Measurements from ENCODE around the gene ITK.
"Not testable (repeated sequence)": the region's sequence is repeated elsewhere in the genome, so short reads cannot be mapped to it uniquely, and the experiment has no call there.

Gene ITK

GRCh38 chr5:157205708-157206107, 25.1 kb downstream of the ITK start:
- no peak for TF ChIP-seq CTCF (IDR thresholded peaks at IDR 0.05; ENCODE audit: low read depth, low read length, missing control alignments)
- no peak overlapping the region for H3K4me3 ChIP-seq (ENCODE audit: low read depth, low read length)
- no peak for DNase-seq
- H3K36me3 ChIP-seq (replicated peaks) = no peaks in the 10 kb centered on the region
- in situ Hi-C loops (cut with HindIII; ENCODE audit: low pct_ligation_motif_present, low sequenced_read_pairs) = no loop called here
- no peaks in the 10 kb centered on the region for H3K27me3 ChIP-seq (replicated peaks)
- no peak overlapping the region for H3K27ac ChIP-seq

- H3K27ac ChIP-seq; DNase-seq; H3K36me3 ChIP-seq (replicated peaks); in situ Hi-C loops (cut with HindIII; ENCODE audit: low pct_ligation_motif_present, low sequenced_read_pairs); H3K27me3 ChIP-seq (replicated peaks); H3K4me3 ChIP-seq (ENCODE audit: low read depth, low read length): not testable (repeated sequence)
Measured at GRCh38 chr5:157210652-157211051, 30.0 kb downstream of the ITK start.

GRCh38 chr5:157212307-157212706, 31.7 kb downstream of the ITK start:
- in situ Hi-C loops (cut with HindIII; ENCODE audit: low pct_ligation_motif_present, low sequenced_read_pairs) = no loop called here

GRCh38 chr5:157213527-157214243, 33.0 kb downstream of the ITK start:
- in situ Hi-C loops (cut with HindIII; ENCODE audit: low pct_ligation_motif_present, low sequenced_read_pairs) = no loop called here
- Histone ChIP-seq H3K27ac (no peak overlapping the region), H3K36me3 (replicated peaks) (no peaks in the 10 kb centered on the region), H3K4me3 (ENCODE audit: low read depth, low read length) (no peak overlapping the region), H3K27me3 (replicated peaks) (no peaks in the 10 kb centered on the region)
- no peak for DNase-seq
- no peak for TF ChIP-seq CTCF (IDR thresholded peaks at IDR 0.05; ENCODE audit: low read depth, low read length, missing control alignments)

More at GRCh38 chr5:157212307-157212706, 31.7 kb downstream of the ITK start:
- Histone ChIP-seq H3K27me3 (replicated peaks) (no peaks in the 10 kb centered on the region), H3K27ac (no peak overlapping the region), H3K36me3 (replicated peaks) (no peaks in the 10 kb centered on the region), H3K4me3 (ENCODE audit: low read depth, low read length) (no peak overlapping the region)
- no peak for TF ChIP-seq CTCF (IDR thresholded peaks at IDR 0.05; ENCODE audit: low read depth, low read length, missing control alignments)
- no peak for DNase-seq

GRCh38 chr5:157214415-157214814, 33.8 kb downstream of the ITK start:
- no peak for TF ChIP-seq CTCF (IDR thresholded peaks at IDR 0.05; ENCODE audit: low read depth, low read length, missing control alignments)
- no peak overlapping the region for H3K4me3 ChIP-seq (ENCODE audit: low read depth, low read length)
- in situ Hi-C loops (cut with HindIII; ENCODE audit: low pct_ligation_motif_present, low sequenced_read_pairs) = no loop called here
- H3K36me3 ChIP-seq (replicated peaks) = no peaks in the 10 kb centered on the region
- H3K27ac ChIP-seq = no peak overlapping the region
- DNase-seq = no peak
- no peaks in the 10 kb centered on the region for H3K27me3 ChIP-seq (replicated peaks)

- no peak for TF ChIP-seq CTCF (IDR thresholded peaks at IDR 0.05; ENCODE audit: low read depth, low read length, missing control alignments)
- no peak overlapping the region for H3K4me3 ChIP-seq (ENCODE audit: low read depth, low read length)
- in situ Hi-C loops (cut with HindIII; ENCODE audit: low pct_ligation_motif_present, low sequenced_read_pairs) = no loop called here
- H3K27ac ChIP-seq = no peak overlapping the region
- no peaks in the 10 kb centered on the region for H3K36me3 ChIP-seq (replicated peaks)
- no peak for DNase-seq
- no peaks in the 10 kb centered on the region for H3K27me3 ChIP-seq (replicated peaks)
Measured at GRCh38 chr5:157214861-157215513, 34.3 kb downstream of the ITK start.
